Measurements from ENCODE around the gene ADAM12. TPM values are rescaled to one million over a fixed set of nuclear protein-coding genes. Genes with fewer than 3 reads are reported as not detected.

The ADAM12 gene
- total RNA-seq, 2 experiments from 2014 or later = 1.3 TPM

DNA sequence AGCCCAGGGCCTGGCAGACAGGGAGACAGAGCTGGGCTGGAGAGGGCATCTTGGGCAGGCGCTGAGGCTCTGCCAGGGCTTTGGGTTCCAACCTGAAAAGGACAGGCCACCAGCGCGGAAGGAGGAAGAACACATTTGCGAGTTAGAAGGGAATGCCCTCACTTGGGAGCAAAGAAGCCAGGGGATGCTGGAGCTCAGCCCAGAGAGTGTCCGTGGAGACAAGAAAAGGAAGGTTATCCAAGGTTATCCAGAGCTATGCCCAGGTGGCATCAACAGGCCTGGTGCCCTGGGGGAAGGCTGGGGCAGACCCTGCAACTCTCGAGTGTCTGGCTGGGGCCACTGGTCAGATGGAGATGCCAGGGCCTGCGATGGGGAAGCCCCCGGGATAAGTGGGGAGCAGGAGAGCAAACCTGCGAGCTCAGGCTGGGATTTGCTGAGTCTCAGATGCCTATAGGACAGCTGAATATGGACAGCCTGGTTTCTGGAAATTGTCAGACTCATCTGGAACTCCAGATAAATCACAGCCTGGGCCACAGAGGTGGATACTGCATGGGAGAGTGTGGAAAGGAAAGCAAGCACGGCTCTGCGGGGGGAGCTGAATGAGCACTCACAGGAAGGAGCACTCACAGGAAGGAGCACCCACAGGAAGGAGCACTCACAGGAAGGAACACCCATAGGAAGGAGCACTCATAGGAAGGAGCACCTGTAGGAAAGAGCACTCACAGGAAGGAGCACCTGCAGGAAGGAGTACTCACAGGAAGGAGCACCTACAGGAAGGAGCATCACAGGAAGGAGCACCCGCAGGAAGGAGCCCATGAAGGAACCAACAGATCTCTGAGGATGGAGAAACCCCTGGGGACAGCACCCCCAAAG, 152.1 kb downstream of the ADAM12 start:
- intact Hi-C loops (cut with micrococcal nuclease) = no loop called here
- Mint-ChIP-seq H3K36me3 (ENCODE audit: low read depth) (no peaks in the 10 kb centered on the region), H3K9me3 (peaks cover 5% of the 10 kb centered on the region), H3K4me1 (ENCODE audit: low read depth) (no peaks in the 10 kb centered on the region), H3K4me3 (no peak overlapping the region), H3K27ac (no peak overlapping the region), H3K27me3 (peaks cover 2% of the 10 kb centered on the region)
- TF ChIP-seq, protein P1, sequence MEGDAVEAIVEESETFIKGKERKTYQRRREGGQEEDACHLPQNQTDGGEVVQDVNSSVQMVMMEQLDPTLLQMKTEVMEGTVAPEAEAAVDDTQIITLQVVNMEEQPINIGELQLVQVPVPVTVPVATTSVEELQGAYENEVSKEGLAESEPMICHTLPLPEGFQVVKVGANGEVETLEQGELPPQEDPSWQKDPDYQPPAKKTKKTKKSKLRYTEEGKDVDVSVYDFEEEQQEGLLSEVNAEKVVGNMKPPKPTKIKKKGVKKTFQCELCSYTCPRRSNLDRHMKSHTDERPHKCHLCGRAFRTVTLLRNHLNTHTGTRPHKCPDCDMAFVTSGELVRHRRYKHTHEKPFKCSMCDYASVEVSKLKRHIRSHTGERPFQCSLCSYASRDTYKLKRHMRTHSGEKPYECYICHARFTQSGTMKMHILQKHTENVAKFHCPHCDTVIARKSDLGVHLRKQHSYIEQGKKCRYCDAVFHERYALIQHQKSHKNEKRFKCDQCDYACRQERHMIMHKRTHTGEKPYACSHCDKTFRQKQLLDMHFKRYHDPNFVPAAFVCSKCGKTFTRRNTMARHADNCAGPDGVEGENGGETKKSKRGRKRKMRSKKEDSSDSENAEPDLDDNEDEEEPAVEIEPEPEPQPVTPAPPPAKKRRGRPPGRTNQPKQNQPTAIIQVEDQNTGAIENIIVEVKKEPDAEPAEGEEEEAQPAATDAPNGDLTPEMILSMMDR (IDR thresholded peaks at IDR 0.05) = no peak
- ChIA-PET POLR2A (no interaction called here), CTCF (no interaction called here)
- ATAC-seq = no peak
- no peak for DNase-seq

DNA sequence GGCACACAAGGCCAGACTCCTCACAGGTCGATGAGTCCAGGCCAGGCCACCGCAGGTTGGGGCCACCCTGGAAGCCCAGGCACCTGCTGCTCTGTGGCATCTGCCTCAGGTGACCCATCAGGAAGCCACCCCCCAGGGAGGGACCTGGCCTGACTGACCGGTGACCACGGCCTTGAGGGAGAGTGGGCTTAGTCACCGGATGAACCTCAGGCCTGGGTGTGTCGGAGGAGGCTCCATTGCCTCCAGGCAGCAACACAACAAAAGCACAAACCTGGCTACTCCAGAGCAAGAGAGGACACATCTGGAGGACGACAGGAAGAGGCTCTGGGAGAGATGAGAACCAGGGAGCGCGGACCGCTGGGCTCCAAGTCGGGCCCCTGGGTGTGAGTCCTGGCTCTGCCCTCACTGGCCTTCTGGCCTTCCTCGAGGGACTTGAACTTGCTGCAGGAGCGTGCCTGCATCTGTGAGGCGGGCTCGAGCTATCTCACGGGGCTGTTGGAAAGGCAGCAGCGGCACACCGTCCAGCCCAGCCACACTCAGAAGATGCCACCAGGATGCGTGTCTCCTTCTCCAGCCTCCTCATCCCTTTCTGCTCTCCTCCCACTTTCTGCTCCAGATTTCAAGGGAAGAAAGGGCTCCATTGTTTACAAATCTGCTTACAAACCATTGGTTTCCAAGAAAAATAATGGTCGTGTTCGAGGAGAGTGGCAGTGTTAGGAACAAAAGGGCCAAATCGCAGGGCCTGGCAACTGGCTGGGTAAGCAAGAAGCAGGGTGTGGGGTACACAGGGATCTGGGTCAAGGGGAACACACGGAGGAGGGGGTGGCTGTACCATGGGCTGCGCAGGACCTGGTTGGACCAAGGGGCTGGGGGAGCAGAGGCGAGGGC, 152.9 kb downstream of the ADAM12 start:
- CTCF ChIA-PET = no interaction called here
- intact Hi-C loops (cut with micrococcal nuclease) = no loop called here

GRCh38 chr10:126234630-126235029, 153.6 kb downstream of the ADAM12 start:
- POLR2A ChIA-PET = no interaction called here
- ATAC-seq = no peak
- TF ChIP-seq, protein P1 (IDR thresholded peaks at IDR 0.05) = no peak
- no peak overlapping the region for H3K4me3 Mint-ChIP-seq
- peaks cover 2% of the 10 kb centered on the region for H3K27me3 Mint-ChIP-seq
- CTCF ChIA-PET = no interaction called here
- H3K4me1 Mint-ChIP-seq (ENCODE audit: low read depth) = no peaks in the 10 kb centered on the region
- no peak overlapping the region for H3K27ac Mint-ChIP-seq
- no peaks in the 10 kb centered on the region for H3K36me3 Mint-ChIP-seq (ENCODE audit: low read depth)
- DNase-seq = no peak
- intact Hi-C loops (cut with micrococcal nuclease) = no loop called here
- H3K9me3 Mint-ChIP-seq = peaks cover 5% of the 10 kb centered on the region

More for the DNA sequence above, 152.9 kb downstream of the ADAM12 start:
- Mint-ChIP-seq H3K36me3 (ENCODE audit: low read depth) (no peaks in the 10 kb centered on the region), H3K4me3 (no peak overlapping the region), H3K27me3 (peaks cover 2% of the 10 kb centered on the region), H3K27ac (no peak overlapping the region), H3K9me3 (peaks cover 5% of the 10 kb centered on the region), H3K4me1 (ENCODE audit: low read depth) (no peaks in the 10 kb centered on the region)
- DNase-seq (no peak), ATAC-seq (no peak)
- POLR2A ChIA-PET = no interaction called here
- TF ChIP-seq, protein P1 (IDR thresholded peaks at IDR 0.05) = no peak

DNA sequence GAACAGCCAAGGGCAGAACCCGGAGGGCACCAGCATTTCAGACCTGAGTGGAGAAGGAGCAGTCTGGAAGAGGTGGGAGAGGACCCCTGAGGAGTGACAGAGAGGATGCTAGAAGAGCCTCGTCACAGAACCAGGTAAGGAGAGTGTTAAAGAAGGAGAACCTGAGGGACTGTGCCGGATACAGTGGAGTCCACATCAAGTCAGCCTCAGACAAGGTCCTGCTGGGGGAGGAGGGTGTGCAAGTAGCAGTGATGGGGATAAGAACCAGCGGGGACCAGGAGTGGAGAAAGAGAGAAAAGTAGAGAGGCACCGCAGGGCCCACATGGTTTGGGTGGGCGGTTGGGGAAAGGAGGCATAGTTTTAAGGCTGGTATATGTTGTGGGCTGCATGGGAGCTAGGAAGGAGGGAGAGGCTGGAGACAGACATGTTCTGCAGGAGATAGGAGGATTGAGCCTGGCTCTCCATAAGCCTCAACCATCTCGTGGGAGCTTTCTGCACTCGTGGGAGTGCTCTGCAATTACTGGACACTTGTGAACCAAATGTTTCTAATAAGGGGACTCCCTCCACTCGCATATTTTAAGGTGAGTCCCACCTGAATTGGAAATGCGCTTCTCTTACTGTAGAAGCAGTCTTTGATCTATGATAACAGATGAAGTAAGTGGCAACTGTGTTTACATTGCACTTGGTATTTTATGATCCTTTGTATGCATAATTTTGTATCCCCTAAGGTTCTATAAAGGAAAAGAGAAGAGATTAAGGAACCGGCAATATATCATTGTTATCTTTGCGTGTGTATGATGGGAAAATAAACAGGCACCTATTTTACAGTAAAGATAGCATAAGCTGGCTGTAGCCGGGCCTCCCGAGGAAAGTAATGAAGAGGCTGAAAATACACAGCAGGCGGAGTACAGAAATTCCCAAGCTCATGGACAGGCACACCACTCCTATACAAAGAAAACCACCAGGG, 154.8 kb downstream of the ADAM12 start:
- ATAC-seq (no peak), DNase-seq (no peak)
- no peaks in the 10 kb centered on the region for H3K36me3 Mint-ChIP-seq (ENCODE audit: low read depth)
- no peaks in the 10 kb centered on the region for H3K4me1 Mint-ChIP-seq (ENCODE audit: low read depth)
- POLR2A ChIA-PET = no interaction called here
- CTCF ChIA-PET = no interaction called here
- intact Hi-C loops (cut with micrococcal nuclease) = no loop called here
- TF ChIP-seq, protein P1 (IDR thresholded peaks at IDR 0.05) = no peak
- no peak overlapping the region for H3K27ac Mint-ChIP-seq
- H3K9me3 Mint-ChIP-seq = peaks cover 5% of the 10 kb centered on the region
- H3K4me3 Mint-ChIP-seq = no peak overlapping the region
- H3K27me3 Mint-ChIP-seq = peaks cover 2% of the 10 kb centered on the region

Data from activated CD8-positive, alpha-beta T cell treated with anti-CD3 and anti-CD28 coated beads for 36 hours (primary cell).